NCI-H2081 (cell line): ENCODE data around the gene DNAJC4.

Source experiments
- DNase-seq, 2 experiments: peaks; one replicate each; lab custom pipeline; 2025; lab: John Stamatoyannopoulos, UW

Gene DNAJC4

DNA sequence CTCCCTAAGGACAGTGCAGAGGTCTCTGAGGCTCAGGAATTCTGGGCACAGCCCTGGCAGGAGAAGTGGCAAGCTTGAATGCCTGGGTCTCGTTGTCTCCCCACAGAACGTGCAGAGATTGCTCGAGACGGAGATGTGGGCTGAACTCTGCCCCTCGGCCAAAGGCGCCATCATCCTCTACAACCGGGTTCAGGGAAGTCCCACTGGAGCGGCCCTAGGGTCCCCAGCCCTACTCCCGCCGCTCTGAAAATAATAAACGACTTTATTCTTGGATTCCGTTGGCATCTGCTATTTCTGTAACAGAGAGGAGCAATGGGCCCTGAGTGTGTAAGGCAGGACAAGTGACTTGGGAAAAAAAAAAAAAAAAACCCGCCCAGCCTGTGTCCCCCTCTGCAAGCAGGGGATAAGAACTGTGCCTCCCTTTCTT is 591 bp upstream of the DNAJC4 start:
- DNase-seq, result no peak

DNA sequence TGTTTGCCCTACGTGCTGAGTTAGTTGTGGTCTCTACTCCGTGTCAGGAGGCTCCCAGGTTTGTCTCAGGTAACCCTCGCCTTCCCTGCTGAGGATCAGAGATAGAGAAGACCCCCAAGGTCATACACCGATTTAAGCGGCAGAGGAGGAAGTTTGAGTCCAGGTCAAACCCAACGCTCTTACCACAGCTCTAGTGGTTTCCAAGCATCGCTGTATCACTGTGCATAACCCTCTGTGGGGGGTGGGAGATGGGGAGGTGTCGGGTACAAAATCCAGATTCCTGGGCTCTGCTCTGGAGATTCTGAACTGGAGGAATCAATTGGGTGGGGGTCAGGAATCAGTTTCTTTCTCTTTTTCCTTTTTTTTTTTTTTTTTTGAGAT is 627 bp downstream of the DNAJC4 start:
- DNase-seq, result no peak

GRCh38 chr11:64231546-64231945 is 1.2 kb downstream of the DNAJC4 start:
- no peak for DNase-seq

DNA sequence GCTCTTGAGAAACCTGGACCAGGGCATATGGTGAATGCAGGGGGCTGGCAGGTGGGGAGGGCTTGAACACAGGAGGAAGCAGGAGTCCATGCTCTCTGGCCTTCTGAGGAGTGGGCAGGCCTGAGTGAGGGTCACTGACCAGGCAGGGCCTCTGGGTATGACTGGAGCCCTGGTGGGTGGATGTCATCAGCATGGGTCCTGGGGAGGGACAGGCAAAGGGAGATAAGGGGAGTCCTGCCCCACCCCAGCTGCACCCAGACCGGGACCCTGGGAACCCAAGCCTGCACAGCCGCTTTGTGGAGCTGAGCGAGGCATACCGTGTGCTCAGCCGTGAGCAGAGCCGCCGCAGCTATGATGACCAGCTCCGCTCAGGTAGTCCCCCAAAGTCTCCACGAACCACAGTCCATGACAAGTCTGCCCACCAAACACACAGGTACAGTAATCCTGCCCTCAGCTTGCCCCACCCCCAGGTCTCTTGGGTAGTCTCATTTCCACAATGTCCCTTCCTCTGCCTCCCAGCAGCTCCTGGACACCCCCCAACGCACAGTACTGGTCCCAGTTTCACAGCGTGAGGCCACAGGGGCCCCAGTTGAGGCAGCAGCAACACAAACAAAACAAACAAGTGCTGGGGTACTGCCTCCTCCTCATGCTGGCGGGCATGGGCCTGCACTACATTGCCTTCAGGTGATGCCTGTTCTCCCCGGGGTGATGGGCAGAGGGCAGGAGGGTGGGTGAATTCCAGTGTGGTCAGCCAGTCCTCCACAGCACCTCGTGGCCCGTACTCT is 2.0 kb downstream of the DNAJC4 start:
- DNase-seq, result no peak

GRCh38 chr11:64232967-64233315 is 2.6 kb downstream of the DNAJC4 start:
- no peak for DNase-seq

- DNase-seq, result peak in 1 of 2 experiments; percentile 54
Measured at GRCh38 chr11:64233913-64234586, 3.7 kb downstream of the DNAJC4 start, which contains the start of gene VEGFB. Gene VEGFB (plus strand): TSS chr11:64234584. CDS start chr11:64234834, 250 bp downstream.

DNA sequence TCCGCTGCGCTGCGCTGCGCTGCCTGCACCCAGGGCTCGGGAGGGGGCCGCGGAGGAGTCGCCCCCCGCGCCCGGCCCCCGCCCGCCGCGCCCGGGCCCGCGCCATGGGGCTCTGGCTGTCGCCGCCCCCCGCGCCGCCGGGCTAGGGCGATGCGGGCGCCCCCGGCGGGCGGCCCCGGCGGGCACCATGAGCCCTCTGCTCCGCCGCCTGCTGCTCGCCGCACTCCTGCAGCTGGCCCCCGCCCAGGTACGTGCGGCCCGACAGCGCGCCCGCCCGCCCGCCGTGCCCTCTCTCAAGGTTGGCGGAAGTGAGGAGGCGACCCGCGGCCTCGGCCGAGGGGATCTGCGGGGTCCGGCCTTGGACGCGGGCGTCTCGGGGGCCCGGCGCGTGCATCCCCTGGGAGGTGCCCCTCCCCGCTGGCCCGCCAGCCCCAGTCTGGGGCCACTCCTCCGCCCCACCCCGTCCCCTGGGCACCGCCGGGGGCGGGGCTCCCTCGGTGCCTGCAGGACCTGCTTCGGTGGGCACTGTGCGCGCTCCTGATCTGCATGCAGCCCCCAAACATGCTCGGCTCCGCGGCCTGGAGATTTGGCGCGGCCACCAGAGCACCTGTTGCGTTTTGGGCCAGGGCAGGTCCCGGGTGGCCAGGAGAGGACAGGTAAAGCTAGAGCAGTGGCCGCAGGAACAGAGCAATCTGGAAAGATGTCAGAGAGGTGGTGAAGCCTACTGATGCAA is 4.5 kb downstream of the DNAJC4 start:
- peak; percentile 14 to 27 for DNase-seq

DNA sequence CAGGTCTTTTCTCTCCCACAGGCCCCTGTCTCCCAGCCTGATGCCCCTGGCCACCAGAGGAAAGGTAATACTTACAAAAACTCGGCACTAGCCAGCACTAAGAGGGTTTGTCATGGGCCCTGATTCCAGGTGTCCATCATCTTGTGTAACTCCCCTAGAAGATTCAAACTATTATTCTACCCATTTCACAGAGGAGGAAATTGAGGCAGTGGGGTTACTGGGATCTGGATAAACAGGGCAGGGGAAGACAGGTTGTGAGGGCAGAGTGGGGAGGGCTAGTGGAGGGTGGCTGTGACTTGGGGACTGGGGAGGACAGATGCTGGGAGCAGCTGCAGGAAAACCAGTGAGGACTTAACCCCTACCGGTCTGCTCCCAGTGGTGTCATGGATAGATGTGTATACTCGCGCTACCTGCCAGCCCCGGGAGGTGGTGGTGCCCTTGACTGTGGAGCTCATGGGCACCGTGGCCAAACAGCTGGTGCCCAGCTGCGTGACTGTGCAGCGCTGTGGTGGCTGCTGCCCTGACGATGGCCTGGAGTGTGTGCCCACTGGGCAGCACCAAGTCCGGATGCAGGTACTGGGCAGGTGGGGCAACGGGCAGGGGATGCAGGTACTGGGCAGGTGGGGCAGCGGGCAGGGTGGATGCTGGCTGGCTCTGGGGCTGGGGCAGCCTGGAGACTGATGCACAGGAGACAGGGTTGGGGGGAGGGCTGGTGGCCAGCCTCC is 5.3 kb downstream of the DNAJC4 start:
- DNase-seq, result no peak

DNA sequence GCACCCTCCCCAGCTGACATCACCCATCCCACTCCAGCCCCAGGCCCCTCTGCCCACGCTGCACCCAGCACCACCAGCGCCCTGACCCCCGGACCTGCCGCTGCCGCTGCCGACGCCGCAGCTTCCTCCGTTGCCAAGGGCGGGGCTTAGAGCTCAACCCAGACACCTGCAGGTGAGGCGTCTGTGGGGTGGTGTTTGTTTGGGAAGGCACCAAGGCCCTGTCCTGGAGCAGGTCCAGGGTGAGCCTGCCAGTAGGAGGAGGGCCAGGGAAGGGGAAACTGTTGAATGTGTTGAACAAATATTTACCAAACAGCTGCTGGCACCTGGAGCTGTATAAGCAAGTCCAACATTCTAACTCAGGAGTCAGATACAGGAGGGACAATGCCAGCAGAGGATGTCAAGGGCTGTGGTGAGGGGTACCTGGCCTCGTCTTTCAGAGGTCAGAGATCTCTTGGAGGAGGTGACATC is 7.2 kb downstream of the DNAJC4 start:
- peak; percentile 92 to 96 for DNase-seq

- peak; percentile 52 to 78 for DNase-seq
Measured at GRCh38 chr11:64238076-64238475, 7.7 kb downstream of the DNAJC4 start.

GRCh38 chr11:64238999-64239398 is 8.7 kb downstream of the DNAJC4 start:
- DNase-seq, result no peak

DNA sequence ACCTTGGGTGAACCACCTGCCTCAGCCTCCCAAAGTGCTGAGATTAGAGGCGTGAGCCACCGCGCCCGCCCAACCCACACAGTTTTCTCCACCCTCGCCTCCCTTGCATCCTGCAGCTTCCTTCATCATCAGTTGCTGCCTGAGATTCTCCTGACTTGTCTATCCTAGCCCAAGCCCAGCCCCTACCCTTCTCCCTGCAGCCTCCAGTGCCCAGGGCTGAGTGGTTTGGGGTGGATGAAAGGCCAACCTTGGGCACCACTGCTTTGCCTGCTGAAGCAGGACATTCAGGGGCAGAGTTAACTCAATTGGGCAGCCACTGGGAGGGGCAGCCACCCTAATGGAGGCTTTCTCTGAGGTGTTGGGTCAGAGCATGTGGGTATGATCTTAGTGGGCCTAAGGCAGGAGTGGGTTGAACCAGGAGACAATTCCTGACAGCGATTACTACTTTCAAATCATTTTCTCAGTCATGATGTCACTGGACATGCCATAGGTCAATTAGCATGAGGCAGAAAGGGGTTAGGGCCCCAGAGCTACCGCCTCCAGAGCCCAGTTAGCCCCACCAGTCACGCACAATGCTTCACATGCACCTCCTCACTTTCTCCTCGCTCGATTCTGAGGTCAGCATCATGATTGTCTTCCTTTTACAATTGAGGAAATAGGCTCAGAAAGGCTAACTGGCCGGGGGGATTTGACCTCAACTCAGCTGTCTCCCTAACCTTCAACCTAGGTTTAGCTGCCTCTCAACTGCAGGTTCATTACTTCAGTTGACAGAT is 9.5 kb downstream of the DNAJC4 start:
- no peak for DNase-seq

DNA sequence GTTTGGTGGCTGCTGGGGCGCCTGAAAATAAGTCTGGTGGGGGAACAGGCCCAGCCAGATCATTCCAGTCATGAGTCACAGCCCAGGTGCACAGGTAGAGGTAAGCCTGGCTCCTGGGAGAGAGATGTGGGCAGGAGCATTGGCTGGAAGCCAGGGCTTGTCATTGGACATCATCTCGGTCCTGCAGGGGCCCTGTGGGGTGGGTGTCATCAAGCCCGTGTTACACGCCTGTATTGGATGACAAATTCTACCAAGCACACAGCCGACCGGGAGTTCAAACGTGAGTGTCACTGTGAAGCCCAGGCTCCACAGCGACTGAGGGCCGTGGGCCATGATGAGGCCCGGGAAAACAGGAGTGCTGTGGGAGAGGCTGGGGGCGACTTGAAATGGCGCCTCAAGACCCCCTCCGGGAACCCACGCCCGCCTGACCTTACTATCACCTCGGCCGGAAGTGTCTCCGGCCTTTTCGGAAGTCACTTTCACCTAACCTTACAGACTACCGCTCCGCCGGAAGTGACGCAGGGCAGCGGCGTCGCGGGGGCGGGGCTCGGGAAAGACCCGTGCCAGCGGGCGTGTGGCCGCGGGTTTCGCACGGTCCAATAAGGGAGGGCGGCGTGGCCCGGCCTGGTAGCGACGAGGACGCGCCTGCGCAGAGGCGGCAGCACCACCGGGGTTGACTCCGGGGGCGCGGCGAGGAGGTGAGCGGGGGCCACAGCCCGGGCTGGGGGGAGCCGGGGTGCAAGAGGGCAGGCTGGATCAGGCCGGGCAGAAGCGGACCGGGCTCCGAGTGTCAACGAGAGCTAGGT is 10.3 kb downstream of the DNAJC4 start, which contains the start of gene FKBP2:
TSS of gene FKBP2 (plus strand) at position 661 of the 806 bp plus-strand sequence. CDS start 1,293 bp downstream, outside the sequence.
- DNase-seq, result peak; percentile 95 to 97

DNA sequence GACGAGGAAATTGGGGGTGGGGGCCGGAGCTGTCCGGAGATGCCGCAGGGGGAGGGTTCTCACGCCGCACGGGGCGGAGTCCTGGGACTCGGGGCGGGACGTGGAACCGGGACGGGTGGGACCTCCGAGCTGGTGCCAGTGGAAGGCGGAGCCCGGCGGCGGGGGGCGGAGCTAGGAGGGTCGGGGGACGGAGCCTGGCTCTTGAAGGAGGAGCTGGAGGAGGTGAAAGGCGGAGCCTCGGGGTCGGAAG is 10.8 kb downstream of the DNAJC4 start:
- DNase-seq, result peak; percentile 94 to 99

GRCh38 chr11:64241491-64242374 is 11.4 kb downstream of the DNAJC4 start:
- DNase-seq, result no peak

DNA sequence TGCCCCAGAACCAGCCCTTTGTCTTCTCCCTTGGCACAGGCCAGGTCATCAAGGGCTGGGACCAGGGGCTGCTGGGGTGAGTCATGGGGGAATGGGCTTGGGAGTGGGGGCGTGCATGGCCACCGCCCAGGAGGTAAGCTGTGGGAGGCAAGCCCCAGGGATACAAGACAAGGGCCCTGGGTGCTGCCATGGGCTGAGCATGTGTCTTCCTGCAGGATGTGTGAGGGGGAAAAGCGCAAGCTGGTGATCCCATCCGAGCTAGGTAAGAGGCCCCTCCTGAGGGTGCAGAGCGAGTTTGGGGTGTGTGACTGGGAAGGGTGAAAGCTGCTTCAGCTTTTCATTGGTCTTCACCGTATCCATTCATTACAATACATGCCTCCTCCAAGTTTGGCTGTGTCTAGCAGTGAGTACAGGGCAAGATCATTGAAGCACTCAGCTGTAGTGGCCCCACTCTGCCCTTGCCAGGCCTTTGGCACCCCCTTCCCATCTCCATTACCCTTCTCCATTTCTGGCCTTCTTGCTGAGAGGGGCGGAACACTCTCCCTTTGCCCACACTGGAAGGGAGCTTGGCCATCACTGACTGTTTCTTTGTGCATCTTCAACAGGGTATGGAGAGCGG is 13.0 kb downstream of the DNAJC4 start:
- no peak for DNase-seq

- DNase-seq, result no peak
Measured at GRCh38 chr11:64244107-64244506, 13.8 kb downstream of the DNAJC4 start.

GRCh38 chr11:64244966-64245365 is 14.6 kb downstream of the DNAJC4 start:
- no peak for DNase-seq

DNA sequence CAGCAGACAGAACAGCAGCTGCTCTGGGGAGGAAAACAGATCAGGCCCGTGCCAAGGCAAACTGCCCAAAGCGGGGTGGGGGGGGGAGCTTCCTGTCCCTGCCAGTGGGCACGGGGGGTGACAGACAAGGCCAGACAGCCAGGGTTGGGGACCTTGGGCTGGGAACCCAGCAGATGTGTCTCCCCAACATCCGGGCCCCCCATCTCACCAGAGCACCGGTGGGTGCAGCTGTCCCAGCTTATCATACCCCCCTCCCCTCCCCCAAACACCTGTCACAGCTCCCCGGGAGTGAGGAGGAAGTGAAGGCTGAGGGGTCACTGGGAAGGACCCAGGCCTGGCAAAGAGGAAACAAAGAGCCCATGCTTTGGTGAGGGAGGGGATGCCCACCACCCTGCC is 15.1 kb downstream of the DNAJC4 start:
- peak; percentile 62 to 75 for DNase-seq
